Measurements from ENCODE around the gene SDF2. TPM values are rescaled to one million over a fixed set of nuclear protein-coding genes. Genes with fewer than 3 reads are reported as not detected.
A peak's percentile ranks its signal among the peaks of the same experiment; 100 is the strongest.

SDF2 gene
- total and polyA plus RNA-seq, 9 of the 15 experiments (the other 6 are each of a cell fraction or from before 2014, with no cell fraction given): 41.2 to 132 (median 65.6) TPM

DNA sequence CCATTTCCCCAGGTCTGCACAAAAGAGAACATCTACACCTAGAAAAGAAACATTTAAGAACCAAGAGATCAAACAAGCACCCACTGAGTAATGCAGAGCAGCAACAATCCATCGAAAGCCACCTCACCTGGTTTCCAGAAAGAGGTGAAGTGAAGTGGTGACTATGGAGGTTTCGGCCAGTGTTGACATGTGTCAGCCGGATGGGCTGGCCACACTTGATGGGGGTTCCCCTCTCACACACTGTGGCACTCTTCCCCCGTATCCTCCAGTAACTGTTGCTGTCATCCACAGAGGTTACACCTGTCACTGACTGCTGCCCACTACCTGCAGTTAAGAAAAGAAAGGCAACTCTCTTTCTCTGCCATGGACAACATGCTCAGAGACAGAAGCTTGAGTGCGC, 6.5 kb downstream of the SDF2 start:
- H3K9me1 ChIP-seq (ENCODE audit: control insufficient read depth, insufficient read depth, low read length): no peaks in the 10 kb centered on the region
- H2AFZ ChIP-seq (ENCODE audit: low read depth, low read length): no peak overlapping the region
- no peaks in the 10 kb centered on the region for H3K9me3 ChIP-seq (replicated peaks; ENCODE audit: control insufficient read depth, insufficient read depth, low read depth, low read length)
- POLR2A ChIA-PET: interaction anchor here (0.8 to 1.2 kb wide), 2 partner anchors 9 to 11 kb away, joined by 3 to 6 read pairs; no protein-coding TSS in a partner anchor
- intact Hi-C loops (cut with micrococcal nuclease) (no loop called here), in situ Hi-C loops (cut with MboI) (no loop called here)
- H3K4me1 ChIP-seq (replicated peaks in 1 of 2; ENCODE audit: control insufficient read depth in 2 of 2, insufficient read depth in 2 of 2, low read length in 2 of 2): peaks cover 0 to 2% of the 10 kb centered on the region in 2 experiments; a peak in 2 of 5 replicates
- peaks cover 20% of the 10 kb centered on the region for H3K79me2 ChIP-seq (ENCODE audit: control insufficient read depth, insufficient read depth, low read length)
- no peaks in the 10 kb centered on the region for H4K20me1 ChIP-seq (replicated peaks; ENCODE audit: control insufficient read depth, insufficient read depth, low read length)
- FAIRE-seq (no peak), ATAC-seq (peak; percentile 47), DNase-seq (ENCODE audit: extremely low read depth in 1 of 4, low spot score in 3 of 4) (no peak)
- no peak overlapping the region for H3K27ac ChIP-seq (ENCODE audit: extremely low read depth, low read depth, low read length)
- no TSS peak for BruUV-seq (replicated peaks)
- H3K4me3 ChIP-seq: no peak overlapping the region
- peak overlapping the region in 1 of 2 experiments; percentile 43; a peak in 1 of 4 replicates for H3K9ac ChIP-seq (ENCODE audit: insufficient read depth in 1 of 2, low read depth in 2 of 2, low read length in 2 of 2)
- CTCF ChIA-PET (ENCODE audit: low intra/inter-chr PET ratio): no interaction called here
- no peak overlapping the region for H3K4me2 ChIP-seq (ENCODE audit: insufficient read depth, low read length)
- H3K36me3 ChIP-seq (ENCODE audit: control insufficient read depth, insufficient read depth, low read length): peaks cover 69% of the 10 kb centered on the region; the same call in 2 of the 3 replicates
- no peaks in the 10 kb centered on the region for H3K27me3 ChIP-seq (ENCODE audit: control insufficient read depth in 2 of 2, insufficient read depth in 2 of 2, low read length in 2 of 2)
- 99% methylated on average over 5 of the region's 5 CpGs for WGBS (ENCODE audit: insufficient coverage, low coverage, missing lambda C conversion rate)
- no peak for TF ChIP-seq GTF2A2 (tag; IDR thresholded peaks at IDR 0.05)
- no peak for TF ChIP-seq PCBP1 (IDR thresholded peaks at IDR 0.05; ENCODE audit: low read depth, low read length, poor library complexity, severe bottlenecking)
- no peak for TF ChIP-seq ZNF561 (CRISPR knock-in tag; conservative IDR thresholded peaks at IDR 0.05)
- TF ChIP-seq CCNT2 (IDR thresholded peaks at IDR 0.05; ENCODE audit: borderline replicate concordance, extremely low read depth, insufficient read length, low read depth, low read length): no peak
- no peak for TF ChIP-seq C11orf30 (IDR thresholded peaks at IDR 0.05; ENCODE audit: low read depth)
- TF ChIP-seq, protein P1, sequence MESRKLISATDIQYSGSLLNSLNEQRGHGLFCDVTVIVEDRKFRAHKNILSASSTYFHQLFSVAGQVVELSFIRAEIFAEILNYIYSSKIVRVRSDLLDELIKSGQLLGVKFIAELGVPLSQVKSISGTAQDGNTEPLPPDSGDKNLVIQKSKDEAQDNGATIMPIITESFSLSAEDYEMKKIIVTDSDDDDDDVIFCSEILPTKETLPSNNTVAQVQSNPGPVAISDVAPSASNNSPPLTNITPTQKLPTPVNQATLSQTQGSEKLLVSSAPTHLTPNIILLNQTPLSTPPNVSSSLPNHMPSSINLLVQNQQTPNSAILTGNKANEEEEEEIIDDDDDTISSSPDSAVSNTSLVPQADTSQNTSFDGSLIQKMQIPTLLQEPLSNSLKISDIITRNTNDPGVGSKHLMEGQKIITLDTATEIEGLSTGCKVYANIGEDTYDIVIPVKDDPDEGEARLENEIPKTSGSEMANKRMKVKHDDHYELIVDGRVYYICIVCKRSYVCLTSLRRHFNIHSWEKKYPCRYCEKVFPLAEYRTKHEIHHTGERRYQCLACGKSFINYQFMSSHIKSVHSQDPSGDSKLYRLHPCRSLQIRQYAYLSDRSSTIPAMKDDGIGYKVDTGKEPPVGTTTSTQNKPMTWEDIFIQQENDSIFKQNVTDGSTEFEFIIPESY (CRISPR knock-in tag; IDR thresholded peaks at IDR 0.05): no peak
- TF ChIP-seq MCM7 (IDR thresholded peaks at IDR 0.05): no peak
- TF ChIP-seq, protein P2, sequence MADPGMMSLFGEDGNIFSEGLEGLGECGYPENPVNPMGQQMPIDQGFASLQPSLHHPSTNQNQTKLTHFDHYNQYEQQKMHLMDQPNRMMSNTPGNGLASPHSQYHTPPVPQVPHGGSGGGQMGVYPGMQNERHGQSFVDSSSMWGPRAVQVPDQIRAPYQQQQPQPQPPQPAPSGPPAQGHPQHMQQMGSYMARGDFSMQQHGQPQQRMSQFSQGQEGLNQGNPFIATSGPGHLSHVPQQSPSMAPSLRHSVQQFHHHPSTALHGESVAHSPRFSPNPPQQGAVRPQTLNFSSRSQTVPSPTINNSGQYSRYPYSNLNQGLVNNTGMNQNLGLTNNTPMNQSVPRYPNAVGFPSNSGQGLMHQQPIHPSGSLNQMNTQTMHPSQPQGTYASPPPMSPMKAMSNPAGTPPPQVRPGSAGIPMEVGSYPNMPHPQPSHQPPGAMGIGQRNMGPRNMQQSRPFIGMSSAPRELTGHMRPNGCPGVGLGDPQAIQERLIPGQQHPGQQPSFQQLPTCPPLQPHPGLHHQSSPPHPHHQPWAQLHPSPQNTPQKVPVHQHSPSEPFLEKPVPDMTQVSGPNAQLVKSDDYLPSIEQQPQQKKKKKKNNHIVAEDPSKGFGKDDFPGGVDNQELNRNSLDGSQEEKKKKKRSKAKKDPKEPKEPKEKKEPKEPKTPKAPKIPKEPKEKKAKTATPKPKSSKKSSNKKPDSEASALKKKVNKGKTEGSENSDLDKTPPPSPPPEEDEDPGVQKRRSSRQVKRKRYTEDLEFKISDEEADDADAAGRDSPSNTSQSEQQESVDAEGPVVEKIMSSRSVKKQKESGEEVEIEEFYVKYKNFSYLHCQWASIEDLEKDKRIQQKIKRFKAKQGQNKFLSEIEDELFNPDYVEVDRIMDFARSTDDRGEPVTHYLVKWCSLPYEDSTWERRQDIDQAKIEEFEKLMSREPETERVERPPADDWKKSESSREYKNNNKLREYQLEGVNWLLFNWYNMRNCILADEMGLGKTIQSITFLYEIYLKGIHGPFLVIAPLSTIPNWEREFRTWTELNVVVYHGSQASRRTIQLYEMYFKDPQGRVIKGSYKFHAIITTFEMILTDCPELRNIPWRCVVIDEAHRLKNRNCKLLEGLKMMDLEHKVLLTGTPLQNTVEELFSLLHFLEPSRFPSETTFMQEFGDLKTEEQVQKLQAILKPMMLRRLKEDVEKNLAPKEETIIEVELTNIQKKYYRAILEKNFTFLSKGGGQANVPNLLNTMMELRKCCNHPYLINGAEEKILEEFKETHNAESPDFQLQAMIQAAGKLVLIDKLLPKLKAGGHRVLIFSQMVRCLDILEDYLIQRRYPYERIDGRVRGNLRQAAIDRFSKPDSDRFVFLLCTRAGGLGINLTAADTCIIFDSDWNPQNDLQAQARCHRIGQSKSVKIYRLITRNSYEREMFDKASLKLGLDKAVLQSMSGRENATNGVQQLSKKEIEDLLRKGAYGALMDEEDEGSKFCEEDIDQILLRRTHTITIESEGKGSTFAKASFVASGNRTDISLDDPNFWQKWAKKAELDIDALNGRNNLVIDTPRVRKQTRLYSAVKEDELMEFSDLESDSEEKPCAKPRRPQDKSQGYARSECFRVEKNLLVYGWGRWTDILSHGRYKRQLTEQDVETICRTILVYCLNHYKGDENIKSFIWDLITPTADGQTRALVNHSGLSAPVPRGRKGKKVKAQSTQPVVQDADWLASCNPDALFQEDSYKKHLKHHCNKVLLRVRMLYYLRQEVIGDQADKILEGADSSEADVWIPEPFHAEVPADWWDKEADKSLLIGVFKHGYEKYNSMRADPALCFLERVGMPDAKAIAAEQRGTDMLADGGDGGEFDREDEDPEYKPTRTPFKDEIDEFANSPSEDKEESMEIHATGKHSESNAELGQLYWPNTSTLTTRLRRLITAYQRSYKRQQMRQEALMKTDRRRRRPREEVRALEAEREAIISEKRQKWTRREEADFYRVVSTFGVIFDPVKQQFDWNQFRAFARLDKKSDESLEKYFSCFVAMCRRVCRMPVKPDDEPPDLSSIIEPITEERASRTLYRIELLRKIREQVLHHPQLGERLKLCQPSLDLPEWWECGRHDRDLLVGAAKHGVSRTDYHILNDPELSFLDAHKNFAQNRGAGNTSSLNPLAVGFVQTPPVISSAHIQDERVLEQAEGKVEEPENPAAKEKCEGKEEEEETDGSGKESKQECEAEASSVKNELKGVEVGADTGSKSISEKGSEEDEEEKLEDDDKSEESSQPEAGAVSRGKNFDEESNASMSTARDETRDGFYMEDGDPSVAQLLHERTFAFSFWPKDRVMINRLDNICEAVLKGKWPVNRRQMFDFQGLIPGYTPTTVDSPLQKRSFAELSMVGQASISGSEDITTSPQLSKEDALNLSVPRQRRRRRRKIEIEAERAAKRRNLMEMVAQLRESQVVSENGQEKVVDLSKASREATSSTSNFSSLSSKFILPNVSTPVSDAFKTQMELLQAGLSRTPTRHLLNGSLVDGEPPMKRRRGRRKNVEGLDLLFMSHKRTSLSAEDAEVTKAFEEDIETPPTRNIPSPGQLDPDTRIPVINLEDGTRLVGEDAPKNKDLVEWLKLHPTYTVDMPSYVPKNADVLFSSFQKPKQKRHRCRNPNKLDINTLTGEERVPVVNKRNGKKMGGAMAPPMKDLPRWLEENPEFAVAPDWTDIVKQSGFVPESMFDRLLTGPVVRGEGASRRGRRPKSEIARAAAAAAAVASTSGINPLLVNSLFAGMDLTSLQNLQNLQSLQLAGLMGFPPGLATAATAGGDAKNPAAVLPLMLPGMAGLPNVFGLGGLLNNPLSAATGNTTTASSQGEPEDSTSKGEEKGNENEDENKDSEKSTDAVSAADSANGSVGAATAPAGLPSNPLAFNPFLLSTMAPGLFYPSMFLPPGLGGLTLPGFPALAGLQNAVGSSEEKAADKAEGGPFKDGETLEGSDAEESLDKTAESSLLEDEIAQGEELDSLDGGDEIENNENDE (IDR thresholded peaks at IDR 0.05; ENCODE audit: low read depth, low read length): no peak
- TF ChIP-seq ETV5 (CRISPR knock-in tag; IDR thresholded peaks at IDR 0.05; ENCODE audit: low read depth): no peak
